ENCODE data around the gene WDR20.

Gene WDR20

DNA sequence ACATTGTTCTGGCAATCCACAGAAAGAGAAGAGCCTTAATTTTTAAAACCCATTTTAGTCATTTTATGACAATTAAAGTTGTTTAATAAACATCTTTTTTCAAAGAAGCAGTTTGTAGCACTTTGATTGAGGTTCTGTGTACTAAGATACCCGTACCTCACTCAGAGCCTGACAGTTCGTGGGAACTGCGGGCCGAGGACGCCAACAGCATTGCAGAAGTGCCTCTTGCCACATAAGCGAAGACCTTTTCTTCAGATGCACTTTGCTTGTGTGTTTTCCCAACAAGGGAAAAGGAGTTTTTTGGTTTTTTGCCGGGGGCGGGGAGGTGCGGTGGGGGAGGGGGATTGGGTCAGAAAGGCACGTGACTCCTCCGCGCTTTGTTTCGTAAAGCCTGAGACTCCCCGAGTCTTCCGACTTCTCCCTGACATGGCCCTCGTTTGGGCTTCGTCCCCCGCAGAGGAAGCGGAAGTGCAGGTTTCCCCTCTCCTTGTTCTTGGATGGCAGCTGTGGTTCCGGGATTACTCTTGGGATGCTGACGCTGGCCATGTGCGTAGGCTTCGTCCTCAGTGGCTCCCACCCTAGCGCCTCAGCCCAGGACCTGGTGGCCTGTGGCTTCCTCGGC, 70.8 kb downstream of the WDR20 start:
- Histone ChIP-seq H3K9me2 (replicated peaks; ENCODE audit: insufficient read depth, low read length) (no peaks in the 10 kb centered on the region), H3K36me3 (ENCODE audit: low read length) (no peaks in the 10 kb centered on the region), H3F3A (ENCODE audit: insufficient read depth) (no peaks in the 10 kb centered on the region), H3K27me3 (ENCODE audit: low read length) (no peaks in the 10 kb centered on the region), H3K9me3 (ENCODE audit: insufficient read depth, low read length) (no peaks in the 10 kb centered on the region), H3K79me2 (ENCODE audit: insufficient read depth, low read length) (no peaks in the 10 kb centered on the region), H4K20me1 (ENCODE audit: low read depth, low read length) (no peaks in the 10 kb centered on the region), H3K4me2 (ENCODE audit: low read depth, low read length, poor library complexity, severe bottlenecking) (no peak overlapping the region), H3K4me3 (ENCODE audit: insufficient read depth, low read length, poor library complexity, severe bottlenecking) (no peak overlapping the region), H3K27ac (ENCODE audit: low read depth, low read length) (no peak overlapping the region), H3K9ac (ENCODE audit: low read length) (no peak overlapping the region), H2AFZ (ENCODE audit: low read depth, low read length, severe bottlenecking) (no peak overlapping the region)
- TF ChIP-seq, protein P1, sequence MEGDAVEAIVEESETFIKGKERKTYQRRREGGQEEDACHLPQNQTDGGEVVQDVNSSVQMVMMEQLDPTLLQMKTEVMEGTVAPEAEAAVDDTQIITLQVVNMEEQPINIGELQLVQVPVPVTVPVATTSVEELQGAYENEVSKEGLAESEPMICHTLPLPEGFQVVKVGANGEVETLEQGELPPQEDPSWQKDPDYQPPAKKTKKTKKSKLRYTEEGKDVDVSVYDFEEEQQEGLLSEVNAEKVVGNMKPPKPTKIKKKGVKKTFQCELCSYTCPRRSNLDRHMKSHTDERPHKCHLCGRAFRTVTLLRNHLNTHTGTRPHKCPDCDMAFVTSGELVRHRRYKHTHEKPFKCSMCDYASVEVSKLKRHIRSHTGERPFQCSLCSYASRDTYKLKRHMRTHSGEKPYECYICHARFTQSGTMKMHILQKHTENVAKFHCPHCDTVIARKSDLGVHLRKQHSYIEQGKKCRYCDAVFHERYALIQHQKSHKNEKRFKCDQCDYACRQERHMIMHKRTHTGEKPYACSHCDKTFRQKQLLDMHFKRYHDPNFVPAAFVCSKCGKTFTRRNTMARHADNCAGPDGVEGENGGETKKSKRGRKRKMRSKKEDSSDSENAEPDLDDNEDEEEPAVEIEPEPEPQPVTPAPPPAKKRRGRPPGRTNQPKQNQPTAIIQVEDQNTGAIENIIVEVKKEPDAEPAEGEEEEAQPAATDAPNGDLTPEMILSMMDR (IDR thresholded peaks at IDR 0.05; ENCODE audit: insufficient read depth, low read length, poor library complexity, severe bottlenecking), result no peak
- TF ChIP-seq EZH2phosphoT487 (conservative IDR thresholded peaks at IDR 0.05; ENCODE audit: low read length), result no peak

DNA sequence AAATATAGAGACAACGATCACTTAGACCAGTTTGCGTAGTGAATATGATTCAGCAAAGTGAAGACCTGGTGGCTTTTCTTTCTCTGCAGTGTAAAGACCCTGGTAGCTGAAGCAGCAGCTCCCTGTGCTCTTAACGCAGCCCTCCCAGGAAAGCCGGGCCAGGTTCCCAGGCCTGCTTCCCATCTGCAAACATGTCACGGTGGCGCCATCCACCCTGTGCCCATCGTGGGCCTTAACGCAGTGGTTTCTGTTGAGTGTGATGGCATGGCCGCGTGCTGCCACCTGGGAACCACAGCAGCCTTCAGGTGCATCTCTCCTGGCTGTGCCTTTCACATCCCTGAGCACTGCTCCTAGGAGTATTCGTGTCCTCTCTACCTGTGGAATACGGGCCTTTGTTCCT, 71.5 kb downstream of the WDR20 start:
- Histone ChIP-seq H3K9me3 (ENCODE audit: insufficient read depth, low read length) (no peaks in the 10 kb centered on the region), H3F3A (ENCODE audit: insufficient read depth) (no peaks in the 10 kb centered on the region), H3K9ac (ENCODE audit: low read length) (no peak overlapping the region)

DNA sequence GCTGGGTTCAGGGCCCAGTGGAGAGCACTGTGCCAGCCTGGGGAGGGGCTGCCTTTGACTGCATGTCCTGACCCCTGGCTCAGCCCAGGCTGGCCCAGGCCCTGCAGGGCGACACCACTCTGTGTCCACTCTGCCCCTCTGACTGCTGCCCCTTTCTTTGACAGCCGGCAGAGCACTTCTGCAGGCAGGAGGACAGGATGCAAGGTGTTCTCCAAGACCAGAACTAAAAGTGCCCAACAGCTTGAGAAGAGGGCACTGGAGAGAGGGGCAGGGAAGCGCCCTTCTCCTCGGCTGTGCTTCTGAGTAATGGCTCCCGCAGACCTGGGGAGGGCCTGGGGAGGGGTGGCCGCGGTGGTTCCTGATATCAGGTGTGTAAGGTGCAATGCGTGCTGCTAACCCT, 72.7 kb downstream of the WDR20 start:
- H3K9ac ChIP-seq (ENCODE audit: low read length), result no peak overlapping the region
- H3K4me3 ChIP-seq (ENCODE audit: insufficient read depth, low read length, poor library complexity, severe bottlenecking), result no peak overlapping the region
- TF ChIP-seq, protein P1 (IDR thresholded peaks at IDR 0.05; ENCODE audit: insufficient read depth, low read length, poor library complexity, severe bottlenecking), result no peak
- no peak for TF ChIP-seq EZH2phosphoT487 (conservative IDR thresholded peaks at IDR 0.05; ENCODE audit: low read length)
- H3K27me3 ChIP-seq (ENCODE audit: low read length), result no peaks in the 10 kb centered on the region
- H3K79me2 ChIP-seq (ENCODE audit: insufficient read depth, low read length), result no peaks in the 10 kb centered on the region
- no peaks in the 10 kb centered on the region for H3F3A ChIP-seq (ENCODE audit: insufficient read depth)
- no peaks in the 10 kb centered on the region for H4K20me1 ChIP-seq (ENCODE audit: low read depth, low read length)
- no peak overlapping the region for H3K4me2 ChIP-seq (ENCODE audit: low read depth, low read length, poor library complexity, severe bottlenecking)
- no peaks in the 10 kb centered on the region for H3K36me3 ChIP-seq (ENCODE audit: low read length)
- H3K9me3 ChIP-seq (ENCODE audit: insufficient read depth, low read length), result no peaks in the 10 kb centered on the region
- H2AFZ ChIP-seq (ENCODE audit: low read depth, low read length, severe bottlenecking), result no peak overlapping the region
- H3K27ac ChIP-seq (ENCODE audit: low read depth, low read length), result no peak overlapping the region
- no peaks in the 10 kb centered on the region for H3K9me2 ChIP-seq (replicated peaks; ENCODE audit: insufficient read depth, low read length)

More for the DNA sequence above, 71.5 kb downstream of the WDR20 start:
- Histone ChIP-seq H3K27me3 (ENCODE audit: low read length) (no peaks in the 10 kb centered on the region), H3K4me3 (ENCODE audit: insufficient read depth, low read length, poor library complexity, severe bottlenecking) (no peak overlapping the region), H3K27ac (ENCODE audit: low read depth, low read length) (no peak overlapping the region), H3K79me2 (ENCODE audit: insufficient read depth, low read length) (no peaks in the 10 kb centered on the region), H3K36me3 (ENCODE audit: low read length) (no peaks in the 10 kb centered on the region), H3K4me2 (ENCODE audit: low read depth, low read length, poor library complexity, severe bottlenecking) (no peak overlapping the region), H3K9me2 (replicated peaks; ENCODE audit: insufficient read depth, low read length) (no peaks in the 10 kb centered on the region), H2AFZ (ENCODE audit: low read depth, low read length, severe bottlenecking) (no peak overlapping the region), H4K20me1 (ENCODE audit: low read depth, low read length) (no peaks in the 10 kb centered on the region)
- TF ChIP-seq, protein P1 (IDR thresholded peaks at IDR 0.05; ENCODE audit: insufficient read depth, low read length, poor library complexity, severe bottlenecking), result no peak
- TF ChIP-seq EZH2phosphoT487 (conservative IDR thresholded peaks at IDR 0.05; ENCODE audit: low read length), result no peak
